K562 (cell line): ENCODE data around the gene GCDH. TPM values are rescaled to one million over a fixed set of nuclear protein-coding genes. Genes with fewer than 3 reads are reported as not detected.

ENCODE experiments used
- CCAR2 ChIP-seq: fragments of 200-400 bp; formaldehyde crosslinking; IDR thresholded peaks from 2 replicates; pipeline ENCODE4 v1.6.1; 2017; ENCODE audit warnings: mild to moderate bottlenecking, low read depth, low read length
- CCNT2 ChIP-seq: IDR thresholded peaks from 2 replicates; pipeline ENCODE4 v1.6.1; 2011; ENCODE audit warnings: borderline replicate concordance, low read depth, mild to moderate bottlenecking, moderate library complexity, mixed read lengths, low read length; ENCODE audit not compliant: insufficient read length; ENCODE audit errors: extremely low read depth
- CREB1 ChIP-seq, 2 experiments: sonication (generic) in 1 of 2; formaldehyde crosslinking in 1 of 2; IDR thresholded peaks; 2 replicates each; pipeline versions ENCODE4 v1.6.1 to v1.8.0; 2012 to 2022; ENCODE audit warnings: inconsistent platforms in 1 of 2, mild to moderate bottlenecking in 1 of 2, missing genetic modification reagents in 1 of 2, moderate library complexity in 1 of 2
- CTBP1 ChIP-seq: fragments of 450-650 bp; IDR thresholded peaks from 2 replicates; pipeline ENCODE4 v1.6.1; 2016; ENCODE audit warnings: borderline replicate concordance
- HMG20A ChIP-seq: fragments of 450-650 bp; formaldehyde crosslinking; conservative IDR thresholded peaks from 2 replicates; pipeline ENCODE4 v1.4.0; 2020; ENCODE audit warnings: mild to moderate bottlenecking, mixed read lengths
- KAT8 ChIP-seq: fragments of 450-650 bp; IDR thresholded peaks from 2 replicates; pipeline ENCODE4 v1.6.1; 2016; ENCODE audit warnings: low read depth, mild to moderate bottlenecking
- MBD2 ChIP-seq: sonication (generic); IDR thresholded peaks from 2 replicates; pipeline ENCODE4 v1.6.1; 2016; ENCODE audit warnings: low read depth, borderline replicate concordance
- MEIS2 ChIP-seq: fragments of 450-650 bp; IDR thresholded peaks from 2 replicates; pipeline ENCODE4 v1.6.1; 2014; ENCODE audit warnings: mild to moderate bottlenecking; ENCODE audit not compliant: partially characterized antibody
- NFIC ChIP-seq: fragments of 450-650 bp; IDR thresholded peaks from 2 replicates; pipeline ENCODE4 v1.6.1; 2017; ENCODE audit warnings: mild to moderate bottlenecking, inconsistent platforms
- NFYB ChIP-seq: IDR thresholded peaks from 2 replicates; pipeline ENCODE4 v1.6.1; 2011; ENCODE audit warnings: mild to moderate bottlenecking, moderate library complexity; ENCODE audit not compliant: insufficient read length; ENCODE audit errors: extremely low read depth
- PHTF2 ChIP-seq: fragments of 250-450 bp; sonication (Bioruptor Pico); IDR thresholded peaks from 2 replicates; pipeline ENCODE4 v1.5.0; 2021; ENCODE audit warnings: mild to moderate bottlenecking
- POLR2G ChIP-seq: fragments of 200-400 bp; formaldehyde crosslinking; IDR thresholded peaks from 2 replicates; pipeline ENCODE4 v1.6.1; 2017; ENCODE audit warnings: low read depth, mild to moderate bottlenecking, antibody characterized with exemption, low read length, moderate library complexity
- RBM22 ChIP-seq: fragments of 200-400 bp; formaldehyde crosslinking; IDR thresholded peaks from 2 replicates; pipeline ENCODE4 v1.6.1; 2018; ENCODE audit warnings: low read length, low read depth; ENCODE audit not compliant: poor library complexity, severe bottlenecking
- RREB1 ChIP-seq: fragments of 250-450 bp; sonication (Bioruptor Pico); IDR thresholded peaks from 2 replicates; pipeline ENCODE4 v1.4.0; 2020
- SRSF3 ChIP-seq: fragments of 200-400 bp; formaldehyde crosslinking; IDR thresholded peaks from 2 replicates; pipeline ENCODE4 v1.6.1; 2016; ENCODE audit warnings: mild to moderate bottlenecking, low read length, moderate library complexity; ENCODE audit not compliant: insufficient read depth
- SRSF7 ChIP-seq: fragments of 200-400 bp; formaldehyde crosslinking; optimal IDR thresholded peaks from 2 replicates; pipeline ENCODE3; 2017; ENCODE audit warnings: mild to moderate bottlenecking, low read depth, low read length
- ZBTB33 ChIP-seq: sonication (generic); formaldehyde crosslinking; IDR thresholded peaks from 2 replicates; pipeline ENCODE4 v1.8.1; 2023; ENCODE audit warnings: mild to moderate bottlenecking, missing genetic modification reagents
- ZNF165 ChIP-seq: fragments of 250-450 bp; sonication (Bioruptor Pico); IDR thresholded peaks from 2 replicates; pipeline ENCODE4 v1.4.0; 2020; ENCODE audit warnings: borderline replicate concordance
- ZNF263 ChIP-seq: sonication (generic); formaldehyde crosslinking; IDR thresholded peaks from 2 replicates; pipeline ENCODE4 v1.8.0; 2022; ENCODE audit warnings: mild to moderate bottlenecking, missing genetic modification reagents, borderline replicate concordance
- ZNF707 ChIP-seq: fragments of 250-450 bp; sonication (Bioruptor Pico); conservative IDR thresholded peaks from 2 replicates; pipeline ENCODE4 v1.8.0; 2022; ENCODE audit warnings: inconsistent platforms, mild to moderate bottlenecking, moderate library complexity
- ZNF778 ChIP-seq: fragments of 450-650 bp; formaldehyde crosslinking; IDR thresholded peaks from 2 replicates; pipeline ENCODE4 v1.4.0; 2020; ENCODE audit warnings: mild to moderate bottlenecking, moderate library complexity
- polyA plus RNA-seq, 8 experiments: library from polyadenylated mRNA; depleted of rRNA in 4 of 8; stranded (reverse) in 5 of 8; unstranded in 3 of 8; fragments of >200 nt; fragmentation: Nextera tagmentation in 2 of 8; fragmentation: Illumina TruSeq in 1 of 8; extraction: Ambion mirVana in 2 of 8; extraction: Trizol in 1 of 8; gene quantifications; 2 replicates each; pipeline versions ENCODE4 v1.2.1 to v1.2.3, GENCODE V29; 2011 to 2014; ENCODE audit warnings: inconsistent platforms in 1 of 8, missing spikeins in 1 of 8
- total RNA-seq, 7 experiments: library from RNA; depleted of rRNA in 6 of 7; stranded (reverse); fragments of >200 nt in 6 of 7; fragmentation: Illumina TruSeq in 2 of 7; extraction: Trizol in 2 of 7; gene quantifications; 2 replicates each; pipeline versions ENCODE4 v1.2.1 to v1.2.3, GENCODE V29; 2011 to 2021; ENCODE audit warnings: low replicate concordance in 1 of 7

The GCDH gene
- total and polyA plus RNA-seq, 9 of the 15 experiments (the other 6 are each of a cell fraction or from before 2014, with no cell fraction given) = 2.9 to 50.8 (median 19.1) TPM

- peak; percentile 99 for TF ChIP-seq MBD2
- TF ChIP-seq CTBP1 = peak; percentile 45; the same call in 1 of the 2 replicates
- TF ChIP-seq KAT8 = no peak
- TF ChIP-seq ZBTB33 = no peak
- no peak for TF ChIP-seq CCAR2
- no peak for TF ChIP-seq ZNF778 (CRISPR knock-in tag)
- TF ChIP-seq MEIS2 = no peak
- TF ChIP-seq HMG20A (CRISPR knock-in tag) = no peak
- TF ChIP-seq NFIC = peak; percentile 73
- TF ChIP-seq ZNF263 (CRISPR knock-in tag) = no peak
- TF ChIP-seq PHTF2 (CRISPR knock-in tag) = no peak
- TF ChIP-seq RBM22 = peak; percentile 96
- TF ChIP-seq CREB1 (IDR thresholded peaks at IDR 0.05) = peak; percentile 68
- TF ChIP-seq CREB1 (CRISPR knock-in tag; IDR thresholded peaks at IDR 0.05) = peak; percentile 76; the same call in 1 of the 2 replicates
- peak; percentile 100 for TF ChIP-seq POLR2G
- TF ChIP-seq RREB1 = no peak
- no peak for TF ChIP-seq ZNF165 (CRISPR knock-in tag)
- no peak for TF ChIP-seq SRSF7
- TF ChIP-seq SRSF3 = no peak
- TF ChIP-seq CCNT2 = peak; percentile 74
- TF ChIP-seq ZNF707 = no peak
- TF ChIP-seq NFYB = peak; percentile 89
Observed at GRCh38 chr19:12937927-12938778, 47.2 kb downstream of the GCDH start, which contains the start of gene CALR (continued).
